AG09319 (cell line): Measurements from ENCODE around the gene ACTL7B.
"Not testable (repeated sequence)": the region's sequence is repeated elsewhere in the genome, so short reads cannot be mapped to it uniquely, and the experiment has no call there.

Source experiments
- DNase-seq: peaks from one replicate; pipeline ENCODE4 v3.0.0-alpha.2; 2010; ENCODE audit warnings: low read depth; ENCODE audit errors: extremely low read depth
- TF ChIP-seq, protein P1 (sequence below): IDR thresholded peaks from 2 replicates; pipeline ENCODE4 v1.5.1; 2011; ENCODE audit warnings: low read depth, mild to moderate bottlenecking, inconsistent platforms, low read length, moderate library complexity

Gene ACTL7B

DNA sequence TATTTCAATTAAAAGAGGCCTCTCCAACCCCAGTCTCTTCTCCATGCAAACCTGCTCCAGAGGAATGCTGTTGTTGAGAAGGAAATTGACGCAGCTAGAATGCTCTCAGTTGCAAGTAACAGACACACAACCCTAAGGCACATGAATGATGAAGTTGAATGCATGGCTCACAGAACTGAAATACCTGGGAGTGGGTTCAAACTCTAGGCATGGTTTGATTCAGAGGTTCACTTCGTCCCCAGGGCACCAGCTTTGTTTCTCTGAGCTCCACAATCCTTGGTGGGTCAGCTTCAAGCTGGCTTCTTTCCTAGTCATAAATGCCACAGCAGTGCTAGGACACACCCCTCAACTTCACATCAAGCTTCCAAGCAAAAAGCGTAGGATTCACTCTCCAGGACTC, 4.6 kb downstream of the ACTL7B start:
- DNase-seq = no peak
- TF ChIP-seq, protein P1, sequence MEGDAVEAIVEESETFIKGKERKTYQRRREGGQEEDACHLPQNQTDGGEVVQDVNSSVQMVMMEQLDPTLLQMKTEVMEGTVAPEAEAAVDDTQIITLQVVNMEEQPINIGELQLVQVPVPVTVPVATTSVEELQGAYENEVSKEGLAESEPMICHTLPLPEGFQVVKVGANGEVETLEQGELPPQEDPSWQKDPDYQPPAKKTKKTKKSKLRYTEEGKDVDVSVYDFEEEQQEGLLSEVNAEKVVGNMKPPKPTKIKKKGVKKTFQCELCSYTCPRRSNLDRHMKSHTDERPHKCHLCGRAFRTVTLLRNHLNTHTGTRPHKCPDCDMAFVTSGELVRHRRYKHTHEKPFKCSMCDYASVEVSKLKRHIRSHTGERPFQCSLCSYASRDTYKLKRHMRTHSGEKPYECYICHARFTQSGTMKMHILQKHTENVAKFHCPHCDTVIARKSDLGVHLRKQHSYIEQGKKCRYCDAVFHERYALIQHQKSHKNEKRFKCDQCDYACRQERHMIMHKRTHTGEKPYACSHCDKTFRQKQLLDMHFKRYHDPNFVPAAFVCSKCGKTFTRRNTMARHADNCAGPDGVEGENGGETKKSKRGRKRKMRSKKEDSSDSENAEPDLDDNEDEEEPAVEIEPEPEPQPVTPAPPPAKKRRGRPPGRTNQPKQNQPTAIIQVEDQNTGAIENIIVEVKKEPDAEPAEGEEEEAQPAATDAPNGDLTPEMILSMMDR = no peak

DNA sequence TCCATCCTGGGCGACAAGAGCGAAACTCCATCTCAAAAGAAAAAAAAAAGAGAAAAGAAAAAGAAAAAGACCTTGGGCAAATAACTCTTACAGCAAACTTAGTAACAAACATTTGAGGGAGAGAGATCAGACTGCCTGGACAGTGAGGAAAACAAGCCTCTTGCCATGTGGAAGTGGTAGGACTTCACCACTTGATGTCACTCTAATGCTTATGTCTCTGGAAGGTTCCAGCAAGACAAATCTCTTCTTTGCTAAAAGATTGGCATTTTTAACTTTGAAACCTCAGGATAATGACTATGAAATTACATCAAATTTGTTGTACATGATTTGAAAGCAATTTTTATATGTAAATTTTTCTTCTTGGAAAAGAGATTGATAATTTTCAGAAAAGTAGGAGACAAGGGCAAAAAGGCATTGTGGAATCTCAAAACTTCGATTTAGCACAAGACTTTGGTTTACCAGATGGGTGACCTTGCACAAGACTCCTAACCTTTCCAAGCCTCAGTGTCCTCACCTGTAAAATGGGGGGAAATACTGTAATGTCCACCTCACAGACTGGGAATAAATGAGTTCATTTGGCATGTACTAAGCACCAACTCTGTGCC, 5.4 kb downstream of the ACTL7B start:
- TF ChIP-seq, protein P1 = peak; percentile 36
- no peak for DNase-seq

DNA sequence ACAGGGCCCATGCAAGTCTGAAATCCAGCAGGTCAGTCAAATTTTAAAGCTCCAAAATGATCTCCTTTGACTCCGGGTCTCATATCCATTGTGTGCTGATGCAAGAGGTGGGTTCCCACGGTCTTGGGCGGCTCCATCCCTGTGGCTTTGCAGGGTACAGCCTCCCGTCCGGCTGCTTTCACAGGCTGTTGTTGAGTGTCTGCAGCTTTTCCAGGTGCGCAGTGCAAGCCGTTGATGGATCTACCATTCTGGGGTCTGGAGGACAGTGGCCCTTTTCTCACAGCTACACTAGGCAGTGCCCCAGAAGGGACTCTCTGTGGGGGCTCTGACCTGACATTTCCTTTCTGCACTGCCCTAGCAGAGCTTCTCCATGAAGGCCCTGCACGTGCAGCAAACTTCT, 7.5 kb downstream of the ACTL7B start:
- DNase-seq = not testable (repeated sequence)

DNA sequence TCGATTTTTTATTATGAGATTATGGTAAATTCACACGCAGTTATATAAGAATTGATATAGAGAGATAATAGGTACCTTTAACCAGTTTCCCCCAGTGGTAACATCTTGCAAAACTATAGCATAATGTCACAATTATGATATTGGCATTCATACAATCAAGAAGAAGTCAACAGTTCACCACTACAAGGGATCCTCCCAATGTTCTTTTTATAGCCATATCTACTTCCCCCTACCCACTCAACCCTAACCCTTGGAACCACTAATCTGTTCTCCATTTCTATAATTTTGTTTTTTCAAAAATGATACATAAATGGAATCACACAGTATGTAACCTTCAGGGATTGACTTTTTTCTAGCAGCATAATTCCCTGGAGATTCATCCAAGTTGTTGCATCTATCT, 9.8 kb downstream of the ACTL7B start:
- no peak for DNase-seq
- TF ChIP-seq, protein P1 = no peak

DNA sequence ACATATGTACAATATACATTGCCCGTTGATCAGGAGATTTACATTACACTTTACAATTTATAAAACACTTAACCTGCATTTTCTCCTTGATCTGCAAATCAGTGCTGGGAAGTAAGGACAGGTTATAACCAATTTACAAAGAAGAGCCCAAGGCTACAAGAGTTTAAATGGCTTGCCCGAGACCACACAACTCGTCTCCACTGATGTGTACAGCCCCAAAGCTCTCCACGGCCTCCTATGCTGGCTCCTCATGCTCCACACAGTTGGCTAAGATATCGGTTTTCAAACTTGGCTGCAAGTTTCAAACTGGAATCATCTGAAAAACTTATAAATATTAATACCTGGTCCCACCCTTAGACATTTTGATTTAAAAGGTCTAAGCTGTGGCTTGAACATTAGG, 10.3 kb downstream of the ACTL7B start:
- TF ChIP-seq, protein P1 = no peak
- DNase-seq = no peak

DNA sequence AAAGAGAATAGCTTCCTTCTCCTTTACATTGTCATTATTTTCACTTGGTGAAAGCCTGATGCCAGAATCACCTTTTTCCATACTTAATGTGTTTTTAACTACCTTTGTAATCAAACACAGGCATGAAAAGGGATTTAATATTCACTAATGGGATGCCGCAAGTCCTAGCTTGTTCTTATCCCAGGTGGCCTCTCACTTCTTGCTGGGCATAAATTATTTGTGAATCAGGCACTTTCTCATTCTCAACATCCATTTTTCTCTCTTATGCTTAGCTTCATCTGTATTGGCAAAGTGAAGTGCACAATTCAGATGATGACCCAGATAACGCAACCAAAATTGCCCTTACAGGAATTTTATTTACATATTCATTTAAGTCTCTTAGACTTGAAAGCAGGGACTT, 10.9 kb downstream of the ACTL7B start:
- TF ChIP-seq, protein P1 = no peak
- no peak for DNase-seq

DNA sequence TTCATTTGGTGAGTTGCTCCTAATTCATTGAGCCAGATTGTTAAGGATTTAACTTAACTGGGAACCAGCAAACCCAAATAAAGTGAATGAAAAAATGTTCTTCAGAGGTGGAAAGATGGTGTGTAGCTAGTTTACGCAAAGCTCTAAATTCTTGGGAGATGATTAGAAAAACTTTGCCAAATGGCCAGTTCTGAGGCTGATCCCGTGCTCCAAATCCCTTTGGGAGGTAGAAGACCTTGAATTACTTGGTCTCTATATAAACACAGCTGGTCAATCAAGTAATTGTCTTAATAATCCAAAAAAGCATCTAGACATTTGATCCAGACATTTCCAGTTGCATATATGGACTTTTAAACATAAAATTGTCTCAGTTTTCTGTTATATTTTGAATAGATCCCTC, 11.4 kb downstream of the ACTL7B start:
- no peak for DNase-seq
- TF ChIP-seq, protein P1 = no peak

DNA sequence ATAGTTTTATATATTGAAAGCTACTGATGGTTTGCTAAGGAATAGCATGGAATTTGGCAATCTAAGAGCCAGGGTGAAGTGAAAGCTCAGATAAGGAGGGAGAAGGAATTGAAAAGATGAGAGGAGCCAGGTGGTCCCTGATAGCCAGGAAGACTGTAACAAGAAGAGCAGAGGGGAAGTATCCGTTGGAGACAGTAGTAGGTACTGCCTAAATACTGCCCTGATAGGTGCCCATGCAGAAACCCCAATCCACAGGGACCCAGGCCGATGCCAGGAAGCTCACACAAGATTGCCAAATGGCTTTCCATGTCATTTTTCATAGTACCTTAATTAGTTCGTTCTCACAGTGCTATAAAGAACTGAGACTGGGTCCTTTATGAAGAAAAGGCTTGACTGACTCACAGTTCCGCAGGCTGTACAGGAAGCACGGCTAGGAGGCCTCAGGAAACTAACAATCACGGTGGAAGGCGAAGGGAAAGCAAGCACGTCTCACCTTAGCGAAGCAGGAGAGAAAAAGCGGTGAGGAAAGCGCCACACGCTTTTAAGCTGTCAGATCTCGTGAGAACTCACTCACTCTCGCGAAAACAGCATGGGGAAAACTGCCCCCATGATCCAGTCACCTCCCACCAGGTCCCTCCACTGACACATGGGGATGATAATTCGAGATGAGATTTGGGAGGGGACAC, 13.0 kb downstream of the ACTL7B start:
- TF ChIP-seq, protein P1 = no peak
- DNase-seq = no peak

DNA sequence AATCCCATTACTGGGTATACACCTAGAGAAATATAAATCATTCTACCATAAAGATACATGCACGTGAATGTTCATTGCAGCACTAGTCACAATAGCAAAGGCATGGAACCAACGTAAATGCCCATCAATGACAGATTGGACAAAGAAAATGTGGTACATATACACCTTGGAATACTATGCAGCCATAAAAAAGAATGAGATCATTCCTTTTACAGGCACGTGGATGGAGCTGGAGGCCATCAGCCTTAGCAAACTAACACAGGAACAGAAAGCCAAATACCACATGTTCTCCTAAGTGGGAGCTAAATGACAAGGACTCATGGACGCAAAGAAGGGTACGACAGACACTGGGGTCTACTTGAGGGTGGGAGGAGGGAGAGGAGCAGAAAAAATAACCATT, 16.2 kb downstream of the ACTL7B start:
- DNase-seq = not testable (repeated sequence)
